HFF-Myc (cell line): ENCODE data around the gene C16orf46.

Experiments used
- DNase-seq: peaks from one replicate; pipeline ENCODE4 v3.0.0-alpha.2; 2011; ENCODE audit warnings: low read depth; ENCODE audit errors: extremely low read depth
- H3K4me3 ChIP-seq: replicated peaks from 2 replicates; pipeline ENCODE4 v1.5.1; 2011; ENCODE audit warnings: low read depth, mild to moderate bottlenecking, control low read depth, low read length
- CTCF ChIP-seq: IDR thresholded peaks from 2 replicates; pipeline ENCODE4 v1.5.1; 2012; ENCODE audit warnings: mild to moderate bottlenecking, low read depth, low read length, control low read depth; ENCODE audit errors: missing control alignments

The C16orf46 gene

GRCh38 chr16:81067166-81067565, 9.9 kb downstream of the C16orf46 start:
- no peak for DNase-seq
- no peak for TF ChIP-seq CTCF
- H3K4me3 ChIP-seq: no peak overlapping the region

- no peak for TF ChIP-seq CTCF
- H3K4me3 ChIP-seq: no peak overlapping the region
- DNase-seq: no peak
These were observed 10.4 kb downstream of the C16orf46 start for GRCh38 chr16:81066681-81067080.

GRCh38 chr16:81061871-81062608, 15.0 kb downstream of the C16orf46 start:
- H3K4me3 ChIP-seq: no peak overlapping the region
- TF ChIP-seq CTCF: no peak
- DNase-seq: no peak

GRCh38 chr16:81061307-81061640, 15.8 kb downstream of the C16orf46 start:
- H3K4me3 ChIP-seq: no peak overlapping the region
- TF ChIP-seq CTCF: no peak
- no peak for DNase-seq

GRCh38 chr16:81060576-81061306, 16.3 kb downstream of the C16orf46 start:
- no peak for TF ChIP-seq CTCF
- DNase-seq: no peak
- H3K4me3 ChIP-seq: no peak overlapping the region

- H3K4me3 ChIP-seq: no peak overlapping the region
- TF ChIP-seq CTCF: no peak
- no peak for DNase-seq
These were observed 23.3 kb downstream of the C16orf46 start for GRCh38 chr16:81053761-81054160.

GRCh38 chr16:81042821-81043220, 34.2 kb downstream of the C16orf46 start:
- TF ChIP-seq CTCF: no peak
- no peak for DNase-seq
- no peak overlapping the region for H3K4me3 ChIP-seq
